Fibroblast of pulmonary artery (primary cell): ENCODE results near the gene CA4.

Experiments
- DNase-seq: peaks from one replicate; pipeline ENCODE4 v3.0.0-alpha.2; 2010; ENCODE audit warnings: low read depth
- H3K4me3 ChIP-seq: replicated peaks from 2 replicates; pipeline ENCODE4 v1.5.1; 2011; ENCODE audit warnings: low read depth, mild to moderate bottlenecking, control low read depth, low read length, moderate library complexity
- TF ChIP-seq, protein P1 (sequence below): IDR thresholded peaks from 2 replicates; pipeline ENCODE4 v1.5.1; 2011; ENCODE audit warnings: mild to moderate bottlenecking, control low read depth, low read length, inconsistent platforms; ENCODE audit errors: missing control alignments

CA4 gene

GRCh38 chr17:60137731-60138130, 12.0 kb upstream of the CA4 start:
- H3K4me3 ChIP-seq = no peak overlapping the region
- no peak for DNase-seq
- TF ChIP-seq, protein P1, sequence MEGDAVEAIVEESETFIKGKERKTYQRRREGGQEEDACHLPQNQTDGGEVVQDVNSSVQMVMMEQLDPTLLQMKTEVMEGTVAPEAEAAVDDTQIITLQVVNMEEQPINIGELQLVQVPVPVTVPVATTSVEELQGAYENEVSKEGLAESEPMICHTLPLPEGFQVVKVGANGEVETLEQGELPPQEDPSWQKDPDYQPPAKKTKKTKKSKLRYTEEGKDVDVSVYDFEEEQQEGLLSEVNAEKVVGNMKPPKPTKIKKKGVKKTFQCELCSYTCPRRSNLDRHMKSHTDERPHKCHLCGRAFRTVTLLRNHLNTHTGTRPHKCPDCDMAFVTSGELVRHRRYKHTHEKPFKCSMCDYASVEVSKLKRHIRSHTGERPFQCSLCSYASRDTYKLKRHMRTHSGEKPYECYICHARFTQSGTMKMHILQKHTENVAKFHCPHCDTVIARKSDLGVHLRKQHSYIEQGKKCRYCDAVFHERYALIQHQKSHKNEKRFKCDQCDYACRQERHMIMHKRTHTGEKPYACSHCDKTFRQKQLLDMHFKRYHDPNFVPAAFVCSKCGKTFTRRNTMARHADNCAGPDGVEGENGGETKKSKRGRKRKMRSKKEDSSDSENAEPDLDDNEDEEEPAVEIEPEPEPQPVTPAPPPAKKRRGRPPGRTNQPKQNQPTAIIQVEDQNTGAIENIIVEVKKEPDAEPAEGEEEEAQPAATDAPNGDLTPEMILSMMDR = no peak

GRCh38 chr17:60138769-60139437, 10.9 kb upstream of the CA4 start:
- DNase-seq = no peak
- no peak overlapping the region for H3K4me3 ChIP-seq
- TF ChIP-seq, protein P1 = no peak

DNA sequence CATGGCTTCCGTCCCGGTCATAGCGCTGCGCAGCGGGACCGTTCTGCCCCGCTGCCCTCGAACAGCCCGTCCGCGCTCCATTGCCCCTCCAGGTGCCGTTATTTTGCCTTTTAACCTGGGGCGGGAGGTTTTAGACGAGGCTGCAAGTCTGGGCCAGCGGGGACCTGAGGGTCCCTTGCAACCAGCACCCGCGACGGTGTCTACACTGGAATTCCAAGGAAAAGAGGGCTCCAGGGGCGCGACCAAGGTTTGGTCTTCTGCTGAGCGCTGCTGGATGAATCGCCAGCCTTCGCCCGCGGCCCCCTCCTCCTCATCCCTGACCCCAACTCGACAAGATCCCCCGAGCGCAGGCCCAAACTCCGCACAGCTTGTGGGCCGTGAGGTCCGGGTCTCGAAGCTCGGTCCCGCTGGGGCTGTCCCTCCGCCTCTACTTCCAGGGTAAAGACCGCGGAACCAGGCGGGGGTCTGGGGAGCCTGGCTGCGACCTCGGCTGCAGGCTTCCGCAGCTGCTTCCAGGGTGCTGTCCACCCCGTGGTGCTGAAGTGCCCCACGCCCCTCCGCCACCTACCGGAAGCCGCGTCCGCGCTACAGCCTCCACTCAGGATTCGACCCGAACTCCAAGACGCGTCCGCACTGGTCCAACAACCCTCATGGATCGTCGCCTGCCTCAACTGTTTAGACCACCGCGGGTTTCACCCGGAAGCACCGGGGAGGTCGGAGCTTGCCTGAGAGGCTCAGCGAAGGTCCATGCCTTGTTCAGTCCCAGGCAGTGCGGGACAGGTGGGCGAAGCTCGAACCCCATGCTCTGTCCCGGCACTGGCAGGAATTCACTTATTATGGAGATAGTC, 10.1 kb upstream of the CA4 start:
- TF ChIP-seq, protein P1 = peak; percentile 70
- DNase-seq = peak; percentile 71
- peak overlapping the region; percentile 22 for H3K4me3 ChIP-seq

DNA sequence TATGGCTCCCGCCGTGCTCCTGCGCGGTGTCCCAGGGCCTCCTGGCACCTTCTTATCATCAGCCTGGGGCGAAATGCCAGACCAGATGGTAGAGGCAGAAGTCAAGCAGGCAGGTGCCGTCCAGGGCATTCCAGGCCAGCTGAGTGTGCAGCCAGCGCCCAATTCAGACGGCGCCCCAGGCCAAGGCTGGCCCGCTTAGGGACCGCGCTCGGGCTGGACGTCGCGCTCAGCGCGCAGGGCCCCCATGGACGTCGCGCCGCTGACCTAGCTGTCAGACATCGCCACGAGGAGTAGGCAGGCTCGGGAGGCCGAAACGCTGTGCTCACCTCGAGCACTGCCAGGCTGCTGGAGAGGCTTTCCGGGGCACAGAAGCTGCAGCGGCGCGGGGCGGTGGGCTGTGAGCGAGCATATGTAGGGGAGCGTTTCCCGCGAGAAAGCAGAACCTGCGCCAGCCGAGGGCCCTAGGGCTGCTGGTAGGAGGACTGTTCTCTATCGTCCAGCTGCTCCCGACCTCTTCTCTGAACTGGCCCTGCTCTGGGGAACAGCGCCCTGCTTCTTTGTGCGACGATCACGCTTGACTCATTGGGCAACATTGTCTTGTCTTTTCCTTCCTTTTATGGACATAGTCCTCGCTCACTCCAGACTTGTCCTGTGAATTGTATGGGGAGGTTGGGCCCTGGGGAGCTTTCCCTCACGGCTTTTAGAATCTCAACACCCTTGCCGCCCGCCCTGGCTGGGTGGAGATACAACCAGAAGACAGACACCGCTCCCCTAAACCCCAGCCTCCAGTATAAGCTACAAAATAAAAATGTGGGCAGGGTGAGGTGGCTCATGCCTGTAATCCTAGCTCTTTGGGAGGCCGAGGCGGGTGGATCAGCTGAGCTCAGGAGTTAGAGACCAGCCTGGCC, 8.4 kb upstream of the CA4 start:
- no peak overlapping the region for H3K4me3 ChIP-seq
- peak; percentile 45 for DNase-seq
- TF ChIP-seq, protein P1 = no peak

- H3K4me3 ChIP-seq = peak overlapping the region; percentile 48
- TF ChIP-seq, protein P1 = peak; percentile 83
- DNase-seq = peak; percentile 90
Measured at GRCh38 chr17:60142872-60143499, 6.8 kb upstream of the CA4 start.

- TF ChIP-seq, protein P1 = no peak
- no peak overlapping the region for H3K4me3 ChIP-seq
- peak; percentile 28 for DNase-seq
Measured at GRCh38 chr17:60145006-60145935, 4.5 kb upstream of the CA4 start.
